ENCODE measurements around the gene CDC7. TPM values are rescaled to one million over a fixed set of nuclear protein-coding genes. Genes with fewer than 3 reads are reported as not detected.

The CDC7 gene
- total and polyA plus RNA-seq, 2 of the 13 experiments (the other 11 are each of a cell fraction or from before 2014, with no cell fraction given) = 2.5 to 12.6 TPM

GRCh38 chr1:91548376-91549040 is 47.9 kb downstream of the CDC7 start:
- no peak for TF ChIP-seq ZNF33A (CRISPR knock-in tag; IDR thresholded peaks at IDR 0.05; ENCODE audit: borderline replicate concordance)
- TF ChIP-seq ZFP62 (CRISPR knock-in tag; IDR thresholded peaks at IDR 0.05) = no peak
- no peak for TF ChIP-seq GLMP (CRISPR knock-in tag; IDR thresholded peaks at IDR 0.05; ENCODE audit: borderline replicate concordance)
- TF ChIP-seq ZGPAT (CRISPR knock-in tag; IDR thresholded peaks at IDR 0.05) = no peak
- no peak for TF ChIP-seq RXRB (CRISPR knock-in tag; IDR thresholded peaks at IDR 0.05; ENCODE audit: borderline replicate concordance)
- TF ChIP-seq ARHGAP35 (CRISPR knock-in tag; IDR thresholded peaks at IDR 0.05; ENCODE audit: borderline replicate concordance) = no peak
- TF ChIP-seq POLR2A (IDR thresholded peaks at IDR 0.05; ENCODE audit: insufficient read depth in 1 of 2, low read depth in 2 of 2, low read length in 2 of 2) = no peak
- TF ChIP-seq CREB3 (CRISPR knock-in tag; IDR thresholded peaks at IDR 0.05) = no peak
- TF ChIP-seq HHEX (CRISPR knock-in tag; IDR thresholded peaks at IDR 0.05) = no peak
- no peak for TF ChIP-seq STAT5B (CRISPR knock-in tag; IDR thresholded peaks at IDR 0.05)
- H3K4me2 ChIP-seq (ENCODE audit: low read depth, low read length) = no peak overlapping the region
- ChIA-PET CTCF (ENCODE audit: low intra/inter-chr PET ratio, low total read pairs) (no interaction called here), POLR2A (no interaction called here)
- H3K36me3 ChIP-seq (replicated peaks in 1 of 2; ENCODE audit: control insufficient read depth in 1 of 2, insufficient read depth in 2 of 2, low read length in 2 of 2) = no peaks in the 10 kb centered on the region
- H2AFZ ChIP-seq (ENCODE audit: low read length) = no peak overlapping the region
- no peak overlapping the region for H3K4me3 ChIP-seq (replicated peaks in 1 of 3; ENCODE audit: insufficient read depth in 1 of 3, low read depth in 2 of 3, low read length in 3 of 3)
- no peaks in the 10 kb centered on the region for H3K9me3 ChIP-seq (ENCODE audit: low read length)
- 14% methylated on average over 3 of the region's 3 CpGs for WGBS (ENCODE audit: low lambda C conversion rate)
- H4K20me1 ChIP-seq (ENCODE audit: insufficient read depth, low read length) = no peaks in the 10 kb centered on the region
- intact Hi-C loops (cut with micrococcal nuclease; ENCODE audit: unreplicated experiment) (no loop called here), in situ Hi-C loops (cut with HindIII; ENCODE audit: extremely low pct_ligation_motif_present, low pct_unique_long_range_greater_than_20kb) (no loop called here)
- peaks cover 0 to 2% of the 10 kb centered on the region in 2 experiments; a peak in 2 of 5 replicates for H3K27me3 ChIP-seq (ENCODE audit: control insufficient read depth in 1 of 2, insufficient read depth in 2 of 2, low read length in 2 of 2)
- ATAC-seq (no peak), FAIRE-seq (no peak), DNase-seq (ENCODE audit: low spot score) (no peak)
- no TSS peak for BruUV-seq (replicated peaks)
- no peak overlapping the region for H3K9ac ChIP-seq (ENCODE audit: insufficient read depth, low read depth, low read length)
- H3K27ac ChIP-seq (ENCODE audit: extremely low read length, insufficient read depth, low read length) = no peak overlapping the region
- no peaks in the 10 kb centered on the region for H3K79me2 ChIP-seq (ENCODE audit: insufficient read depth, low read length)
- peaks cover 14% of the 10 kb centered on the region for H3K4me1 ChIP-seq (ENCODE audit: insufficient read depth, low read length)

All from HepG2 (cell line).